ENCODE data around the gene OR9Q1.

DNA sequence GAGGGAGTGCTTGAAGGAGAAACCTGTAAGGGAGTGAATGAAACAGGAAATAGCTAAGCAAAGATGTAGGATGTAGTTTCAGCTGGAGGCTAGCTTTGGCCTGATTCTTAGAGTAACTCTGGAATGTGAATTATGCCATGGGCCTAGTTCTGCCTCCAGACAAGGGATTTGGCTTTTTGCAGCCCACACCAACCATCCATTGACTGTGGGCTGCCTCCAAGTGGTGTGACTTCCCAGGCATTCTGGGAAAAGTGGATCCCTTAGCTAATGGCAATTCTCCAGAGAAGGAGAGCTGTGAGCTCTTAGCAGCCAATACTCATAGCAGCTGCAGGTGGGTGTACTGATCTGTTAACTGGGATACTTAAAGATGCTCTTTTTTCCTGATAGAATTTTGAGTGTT is 103.7 kb downstream of the OR9Q1 start:
- TF ChIP-seq, protein P1, sequence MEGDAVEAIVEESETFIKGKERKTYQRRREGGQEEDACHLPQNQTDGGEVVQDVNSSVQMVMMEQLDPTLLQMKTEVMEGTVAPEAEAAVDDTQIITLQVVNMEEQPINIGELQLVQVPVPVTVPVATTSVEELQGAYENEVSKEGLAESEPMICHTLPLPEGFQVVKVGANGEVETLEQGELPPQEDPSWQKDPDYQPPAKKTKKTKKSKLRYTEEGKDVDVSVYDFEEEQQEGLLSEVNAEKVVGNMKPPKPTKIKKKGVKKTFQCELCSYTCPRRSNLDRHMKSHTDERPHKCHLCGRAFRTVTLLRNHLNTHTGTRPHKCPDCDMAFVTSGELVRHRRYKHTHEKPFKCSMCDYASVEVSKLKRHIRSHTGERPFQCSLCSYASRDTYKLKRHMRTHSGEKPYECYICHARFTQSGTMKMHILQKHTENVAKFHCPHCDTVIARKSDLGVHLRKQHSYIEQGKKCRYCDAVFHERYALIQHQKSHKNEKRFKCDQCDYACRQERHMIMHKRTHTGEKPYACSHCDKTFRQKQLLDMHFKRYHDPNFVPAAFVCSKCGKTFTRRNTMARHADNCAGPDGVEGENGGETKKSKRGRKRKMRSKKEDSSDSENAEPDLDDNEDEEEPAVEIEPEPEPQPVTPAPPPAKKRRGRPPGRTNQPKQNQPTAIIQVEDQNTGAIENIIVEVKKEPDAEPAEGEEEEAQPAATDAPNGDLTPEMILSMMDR (IDR thresholded peaks at IDR 0.05; ENCODE audit: borderline replicate concordance, extremely low read depth, low read length, poor library complexity, severe bottlenecking), result no peak
- no peak for TF ChIP-seq EZH2 (IDR thresholded peaks at IDR 0.05; ENCODE audit: borderline replicate concordance, low read depth, low read length, severe bottlenecking)

Data from DND-41 (cell line).